Measurements from ENCODE around the gene IGLL5. TPM values are rescaled to one million over a fixed set of nuclear protein-coding genes. Genes with fewer than 3 reads are reported as not detected.

Gene IGLL5
- total RNA-seq, 1 experiment from 2014 or later = not detected

DNA sequence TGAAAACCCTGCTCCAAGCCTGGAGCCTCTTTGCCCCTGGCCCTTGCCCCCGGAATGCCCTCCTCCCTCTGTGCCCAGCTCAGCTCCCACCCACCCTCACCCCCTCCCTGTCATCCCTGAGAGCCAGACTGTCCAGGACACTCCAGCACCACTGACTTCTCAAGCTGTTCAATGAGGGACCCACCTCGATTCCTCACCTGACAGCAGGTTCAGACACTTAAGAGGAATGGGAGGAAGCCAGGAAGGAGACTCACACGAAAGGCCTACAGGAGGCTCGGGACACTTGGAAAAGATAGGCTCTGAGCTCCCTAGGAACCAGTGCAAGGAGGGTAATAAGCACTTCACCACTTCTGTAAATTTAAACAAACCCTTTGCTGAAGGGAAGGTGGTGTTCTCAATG, 35.8 kb downstream of the IGLL5 start:
- POLR2A ChIA-PET = no interaction called here
- Mint-ChIP-seq H3K9me3 (ENCODE audit: unreplicated experiment) (no peaks in the 10 kb centered on the region), H3K4me1 (ENCODE audit: insufficient read depth, unreplicated experiment) (peaks cover under 1% of the 10 kb centered on the region), H3K27me3 (ENCODE audit: insufficient read depth, unreplicated experiment) (peaks cover 39% of the 10 kb centered on the region), H3K36me3 (ENCODE audit: insufficient read depth, unreplicated experiment) (no peaks in the 10 kb centered on the region), H3K27ac (ENCODE audit: low read depth, unreplicated experiment) (no peak overlapping the region), H3K4me3 (ENCODE audit: unreplicated experiment) (no peak overlapping the region)
- no TSS peak for BruUV-seq (replicated peaks)
- TF ChIP-seq CTCF (IDR thresholded peaks at IDR 0.05; ENCODE audit: unreplicated experiment) = no peak
- CTCF ChIA-PET = no interaction called here
- no peak for DNase-seq (ENCODE audit: unreplicated experiment)
- intact Hi-C loops (cut with micrococcal nuclease) = no loop called here

DNA sequence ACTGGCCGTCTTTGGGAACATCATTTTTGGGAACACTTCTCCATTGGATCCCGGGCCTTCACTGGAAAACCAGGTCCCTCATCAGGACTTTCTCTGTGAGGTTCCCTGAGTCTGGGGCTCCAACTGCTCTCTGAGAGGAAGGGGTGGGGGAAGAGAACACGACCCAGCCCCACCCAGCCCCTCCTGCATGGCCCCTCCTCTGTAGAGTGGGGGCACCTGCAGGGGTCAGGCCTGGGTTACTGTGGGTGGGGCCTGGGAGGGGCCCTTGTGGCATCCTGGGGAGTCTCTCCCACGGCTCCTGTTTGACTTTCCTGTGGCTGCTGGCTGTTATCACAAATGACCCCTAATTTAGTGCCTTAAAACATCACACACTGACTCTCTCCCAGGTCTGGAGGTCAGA, 36.3 kb downstream of the IGLL5 start:
- CTCF ChIA-PET = interaction anchor here (0.6 kb wide), 1 partner anchor 462 kb away, joined by 3 read pairs; no protein-coding TSS in a partner anchor
- intact Hi-C loops (cut with micrococcal nuclease) = no loop called here
- H3K4me1 Mint-ChIP-seq (ENCODE audit: insufficient read depth, unreplicated experiment) = peaks cover 6% of the 10 kb centered on the region
- no peaks in the 10 kb centered on the region for H3K36me3 Mint-ChIP-seq (ENCODE audit: insufficient read depth, unreplicated experiment)
- POLR2A ChIA-PET = no interaction called here
- no peak overlapping the region for H3K4me3 Mint-ChIP-seq (ENCODE audit: unreplicated experiment)
- peaks cover 33% of the 10 kb centered on the region for H3K27me3 Mint-ChIP-seq (ENCODE audit: insufficient read depth, unreplicated experiment)
- no peak overlapping the region for H3K27ac Mint-ChIP-seq (ENCODE audit: low read depth, unreplicated experiment)
- DNase-seq (ENCODE audit: unreplicated experiment) = no peak
- no peaks in the 10 kb centered on the region for H3K9me3 Mint-ChIP-seq (ENCODE audit: unreplicated experiment)
- no TSS peak for BruUV-seq (replicated peaks)
- no peak for TF ChIP-seq CTCF (IDR thresholded peaks at IDR 0.05; ENCODE audit: unreplicated experiment)

DNA sequence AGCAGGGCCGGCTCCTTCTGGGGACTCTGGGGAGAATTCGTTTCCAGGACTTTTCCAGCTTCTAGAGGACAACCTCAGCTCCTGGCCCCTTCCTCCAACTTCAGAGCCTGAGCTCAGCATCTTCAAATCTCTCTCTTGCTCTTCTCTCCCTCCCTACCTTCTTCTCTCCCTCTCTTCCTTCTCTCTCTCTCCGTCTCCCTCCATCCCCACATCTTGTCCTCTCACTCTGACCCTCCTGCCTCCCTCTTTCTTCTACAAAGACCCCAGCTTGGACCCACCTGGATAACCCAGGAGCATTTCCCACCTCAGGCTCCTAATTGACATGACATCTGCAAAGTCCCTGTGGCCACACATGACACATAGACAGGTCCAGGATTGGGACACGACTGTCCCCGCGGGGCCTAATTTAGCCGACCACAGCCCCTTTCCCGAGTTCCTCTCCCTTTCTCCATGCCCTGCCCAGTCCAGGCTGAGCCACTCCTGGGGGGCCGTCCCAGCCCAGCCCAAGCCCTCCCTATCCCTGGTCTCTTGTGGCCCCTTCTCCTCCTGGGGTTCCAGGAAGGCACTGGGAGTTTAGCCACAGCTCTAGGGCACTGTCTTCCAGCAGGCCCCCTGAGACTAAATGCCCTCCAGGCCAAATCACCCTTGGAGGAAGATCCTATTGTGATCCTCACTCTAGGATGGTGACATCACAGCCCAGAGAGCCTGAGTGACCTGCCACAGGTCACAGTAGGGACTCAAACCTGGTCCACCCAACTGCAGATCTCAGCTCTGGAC, 36.9 kb downstream of the IGLL5 start:
- no peak for TF ChIP-seq CTCF (IDR thresholded peaks at IDR 0.05; ENCODE audit: unreplicated experiment)
- no TSS peak for BruUV-seq (replicated peaks)
- Mint-ChIP-seq H3K4me3 (ENCODE audit: unreplicated experiment) (no peak overlapping the region), H3K36me3 (ENCODE audit: insufficient read depth, unreplicated experiment) (no peaks in the 10 kb centered on the region), H3K27me3 (ENCODE audit: insufficient read depth, unreplicated experiment) (peaks cover 28% of the 10 kb centered on the region), H3K4me1 (ENCODE audit: insufficient read depth, unreplicated experiment) (peaks cover 6% of the 10 kb centered on the region), H3K9me3 (ENCODE audit: unreplicated experiment) (no peaks in the 10 kb centered on the region), H3K27ac (ENCODE audit: low read depth, unreplicated experiment) (no peak overlapping the region)
- ChIA-PET CTCF (interaction anchor here (0.6 kb wide), 1 partner anchor 462 kb away, joined by 3 read pairs; no protein-coding TSS in a partner anchor), POLR2A (no interaction called here)
- intact Hi-C loops (cut with micrococcal nuclease) = no loop called here
- DNase-seq (ENCODE audit: unreplicated experiment) = no peak

- H3K4me1 Mint-ChIP-seq (ENCODE audit: insufficient read depth, unreplicated experiment) = peaks cover 6% of the 10 kb centered on the region
- H3K9me3 Mint-ChIP-seq (ENCODE audit: unreplicated experiment) = no peaks in the 10 kb centered on the region
- no peak for DNase-seq (ENCODE audit: unreplicated experiment)
- peaks cover 28% of the 10 kb centered on the region for H3K27me3 Mint-ChIP-seq (ENCODE audit: insufficient read depth, unreplicated experiment)
- ChIA-PET POLR2A (no interaction called here), CTCF (no interaction called here)
- no peaks in the 10 kb centered on the region for H3K36me3 Mint-ChIP-seq (ENCODE audit: insufficient read depth, unreplicated experiment)
- no peak overlapping the region for H3K4me3 Mint-ChIP-seq (ENCODE audit: unreplicated experiment)
- no TSS peak for BruUV-seq (replicated peaks)
- no peak for TF ChIP-seq CTCF (IDR thresholded peaks at IDR 0.05; ENCODE audit: unreplicated experiment)
- H3K27ac Mint-ChIP-seq (ENCODE audit: low read depth, unreplicated experiment) = no peak overlapping the region
- intact Hi-C loops (cut with micrococcal nuclease) = no loop called here
These were observed 37.7 kb downstream of the IGLL5 start for GRCh38 chr22:22925146-22925804.
